GM18861 (cell line): ENCODE data around the gene PTPRT.
"Not testable (repeated sequence)": the region's sequence is repeated elsewhere in the genome, so short reads cannot be mapped to it uniquely, and the experiment has no call there.

Experiments
- ATAC-seq: cut with Tn5 transposase; IDR thresholded peaks from one replicate; pipeline ENCODE4 v1.9.1; 2021; ENCODE audit not compliant: unreplicated experiment

The PTPRT gene

DNA sequence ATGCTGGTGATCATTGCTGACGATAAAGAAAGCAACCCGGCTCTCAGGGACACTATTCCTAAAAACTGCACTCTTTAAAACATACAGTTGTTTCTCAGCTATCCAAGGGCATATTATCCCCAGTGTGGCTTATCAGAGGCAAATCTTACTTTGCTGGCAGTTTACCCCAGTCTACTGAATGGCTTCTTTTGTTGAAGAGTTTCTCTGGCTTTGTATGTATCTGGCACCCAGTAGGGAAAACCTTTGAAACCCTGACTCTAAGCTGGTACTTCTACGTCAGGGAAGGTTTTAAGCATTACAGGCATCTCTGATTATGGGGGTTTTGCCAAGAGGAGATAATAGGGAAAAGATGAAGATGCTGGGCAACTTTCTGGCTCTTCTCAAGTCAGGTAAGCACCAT, 933.9 kb downstream of the PTPRT start:
- ATAC-seq, result no peak

GRCh38 chr20:42254673-42255072, 935.0 kb downstream of the PTPRT start:
- no peak for ATAC-seq

GRCh38 chr20:42252116-42252515, 937.6 kb downstream of the PTPRT start:
- no peak for ATAC-seq

DNA sequence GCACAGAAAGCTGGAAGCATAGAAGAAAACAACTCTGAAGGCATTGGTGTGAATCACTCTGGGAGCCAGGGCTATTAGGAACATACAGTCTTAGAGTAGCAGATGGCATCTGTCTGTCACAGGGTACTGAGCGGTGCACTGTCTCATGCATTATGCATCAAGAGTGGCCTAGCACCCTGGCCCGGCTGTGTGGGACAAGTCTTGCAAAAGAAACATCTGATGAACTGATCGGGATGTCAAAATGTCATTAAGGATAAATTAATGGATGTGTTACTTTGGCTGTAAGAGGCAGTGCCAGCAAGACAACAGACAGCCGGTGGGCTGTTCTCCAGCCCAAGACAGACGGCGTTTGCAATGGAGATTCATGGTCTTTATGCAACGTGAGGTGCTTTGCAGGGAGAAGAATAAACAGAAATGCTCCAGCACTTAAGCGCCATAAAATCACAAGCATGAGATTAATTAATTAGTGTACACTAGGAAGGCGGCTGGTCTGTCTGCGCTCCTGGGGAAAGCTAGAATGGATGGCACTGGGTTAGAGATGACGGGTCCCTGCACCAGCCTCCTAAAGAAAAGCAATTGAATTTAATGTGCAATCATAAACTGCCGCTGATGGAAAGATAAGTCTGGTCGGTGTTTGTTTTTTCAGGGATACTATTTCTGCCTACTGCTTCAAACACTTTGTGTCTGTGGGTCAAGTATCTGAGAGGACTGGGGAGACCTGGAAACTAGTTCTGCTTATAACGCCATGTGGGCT, 970.9 kb downstream of the PTPRT start:
- ATAC-seq, result no peak

GRCh38 chr20:42214074-42214473, 975.6 kb downstream of the PTPRT start:
- ATAC-seq, result no peak

GRCh38 chr20:42212391-42212790, 977.3 kb downstream of the PTPRT start:
- no peak for ATAC-seq

DNA sequence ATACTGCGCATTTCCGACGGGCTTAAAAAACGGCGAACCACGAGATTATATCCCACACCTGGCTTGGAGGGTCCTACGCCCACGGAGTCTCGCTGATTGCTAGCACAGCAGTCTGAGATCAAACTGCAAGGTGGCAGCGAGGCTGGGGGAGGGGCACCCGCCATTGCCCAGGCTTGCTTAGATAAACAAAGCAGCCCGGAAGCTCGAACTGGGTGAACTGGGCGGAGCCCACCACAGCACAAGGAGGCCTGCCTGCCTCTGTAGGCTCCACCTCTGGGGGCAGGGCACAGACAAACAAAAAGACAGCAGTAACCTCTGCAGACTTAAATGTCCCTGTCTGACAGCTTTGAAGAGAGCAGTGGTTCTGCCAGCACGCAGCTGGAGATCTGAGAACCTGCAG, 983.1 kb downstream of the PTPRT start:
- ATAC-seq, result not testable (repeated sequence)

- no peak for ATAC-seq
These were observed 985.5 kb downstream of the PTPRT start for GRCh38 chr20:42204109-42204660.

DNA sequence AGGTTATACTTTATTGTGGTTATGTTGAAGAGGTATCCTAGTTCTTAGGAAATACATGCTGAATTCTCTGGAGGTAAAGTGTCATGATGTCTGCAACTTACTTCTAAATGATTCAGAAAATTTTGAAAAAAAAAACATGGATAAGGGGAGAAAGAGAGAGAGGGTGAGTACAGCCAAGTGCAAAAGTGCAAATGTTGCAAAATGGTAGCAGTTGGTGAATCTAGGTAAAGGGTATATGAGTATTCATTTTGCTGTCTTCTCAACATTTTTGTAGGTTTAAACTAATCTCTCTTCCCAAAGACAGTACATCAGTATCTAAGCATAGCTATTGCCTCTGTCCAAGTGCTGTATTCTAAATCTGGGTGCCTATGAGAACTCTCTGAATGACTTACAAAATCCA, 992.1 kb downstream of the PTPRT start:
- ATAC-seq, result no peak

DNA sequence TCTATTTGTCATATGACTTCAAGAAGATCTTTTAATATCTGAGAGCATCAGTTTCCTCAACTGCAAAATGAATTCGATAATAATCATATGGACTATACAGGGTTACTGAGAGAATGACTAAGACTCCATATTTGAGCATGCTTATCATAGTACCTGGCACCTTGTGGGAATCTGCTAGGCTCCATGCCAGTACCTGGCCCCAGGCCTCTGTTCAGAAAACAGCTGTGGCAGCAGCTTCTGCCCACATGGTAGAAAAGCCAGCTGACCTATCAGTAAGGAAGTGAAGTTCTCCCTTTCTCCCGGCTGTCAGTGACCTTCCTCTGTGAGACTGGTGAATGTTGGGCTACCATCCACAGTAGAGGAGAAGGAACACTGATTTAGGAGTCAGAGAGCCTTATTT, 996.6 kb downstream of the PTPRT start:
- no peak for ATAC-seq

GRCh38 chr20:42192321-42192720, 997.4 kb downstream of the PTPRT start:
- no peak for ATAC-seq

DNA sequence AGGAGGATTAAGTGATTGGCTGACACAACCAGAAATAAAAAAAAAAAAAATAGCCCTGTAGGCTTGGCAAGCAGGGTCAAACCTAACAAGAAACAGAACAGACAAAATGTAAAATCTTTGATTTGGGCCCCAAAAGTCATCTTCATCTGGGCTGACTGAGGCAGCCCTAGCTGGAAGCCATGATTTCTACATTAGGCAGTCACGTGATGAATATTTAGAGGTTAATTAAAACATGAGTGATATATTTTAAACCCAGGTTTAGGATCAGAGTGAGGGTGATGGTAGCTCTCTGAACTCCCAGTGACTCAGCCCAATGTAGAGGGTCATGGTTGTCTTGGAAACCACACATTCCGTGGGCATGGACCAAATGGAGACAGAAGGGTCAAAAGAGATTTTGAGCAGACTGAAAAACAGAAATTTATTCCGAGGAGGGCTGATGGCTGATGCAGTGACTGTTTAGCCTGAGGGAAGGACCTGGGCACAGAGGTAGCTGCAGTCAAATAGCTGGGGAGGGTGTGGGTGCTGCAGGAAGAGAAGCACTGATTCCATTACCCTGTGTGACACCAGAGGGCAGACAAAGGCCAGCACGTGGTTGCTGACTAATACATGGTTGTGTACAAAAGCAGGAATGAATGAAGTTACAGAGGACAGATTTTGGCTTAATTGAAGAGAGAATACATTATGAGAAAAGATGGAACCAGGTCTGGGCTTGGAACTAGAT, 998.4 kb downstream of the PTPRT start:
- ATAC-seq, result no peak

- no peak for ATAC-seq
These were observed 999.6 kb downstream of the PTPRT start for GRCh38 chr20:42190084-42190483.

DNA sequence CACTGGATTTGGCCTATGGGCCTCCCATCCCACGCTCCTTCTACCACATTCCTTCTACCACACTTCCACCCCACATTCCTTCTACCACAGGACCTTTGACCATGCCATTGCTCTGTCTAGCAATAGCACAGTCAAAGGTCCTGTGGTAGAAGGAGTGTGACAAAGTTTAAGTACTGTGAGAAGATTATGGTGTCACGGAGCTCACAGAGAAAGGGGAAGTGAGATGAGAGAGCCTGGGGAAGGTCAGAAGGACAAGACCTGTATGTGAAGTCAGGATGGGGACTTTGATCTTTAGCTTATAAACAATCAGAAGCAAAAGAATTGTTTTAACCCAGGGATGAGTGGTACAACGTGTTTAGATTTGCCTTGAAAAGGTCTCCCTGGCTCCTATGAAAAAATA, 1003.4 kb downstream of the PTPRT start:
- ATAC-seq, result no peak

- ATAC-seq, result no peak
These were observed 1006.6 kb downstream of the PTPRT start for GRCh38 chr20:42183147-42183546.

DNA sequence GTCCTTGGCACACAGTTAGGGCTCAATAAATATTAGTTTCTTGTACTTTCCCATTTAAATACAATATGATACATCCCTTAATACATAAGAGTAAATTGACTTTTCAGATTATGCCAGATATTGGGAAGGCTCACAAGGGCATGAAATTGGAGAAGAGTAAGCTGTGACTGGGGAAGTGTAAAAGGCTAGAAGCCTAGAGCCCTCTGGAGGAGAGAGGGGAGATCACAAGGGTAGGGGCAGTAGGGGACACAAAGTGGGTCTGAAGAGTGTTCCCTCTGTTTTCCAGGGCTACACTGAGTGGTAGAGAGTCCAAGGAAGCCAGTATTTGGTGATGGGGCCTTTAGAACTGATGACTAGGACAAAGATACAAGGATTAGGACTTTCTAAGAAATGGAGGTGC, 1008.6 kb downstream of the PTPRT start:
- ATAC-seq, result no peak

- no peak for ATAC-seq
These were observed 1009.9 kb downstream of the PTPRT start for GRCh38 chr20:42179768-42180167.

- no peak for ATAC-seq
These were observed 1016.3 kb downstream of the PTPRT start for GRCh38 chr20:42173440-42173839.

GRCh38 chr20:42164121-42164890, 1025.4 kb downstream of the PTPRT start:
- no peak for ATAC-seq

DNA sequence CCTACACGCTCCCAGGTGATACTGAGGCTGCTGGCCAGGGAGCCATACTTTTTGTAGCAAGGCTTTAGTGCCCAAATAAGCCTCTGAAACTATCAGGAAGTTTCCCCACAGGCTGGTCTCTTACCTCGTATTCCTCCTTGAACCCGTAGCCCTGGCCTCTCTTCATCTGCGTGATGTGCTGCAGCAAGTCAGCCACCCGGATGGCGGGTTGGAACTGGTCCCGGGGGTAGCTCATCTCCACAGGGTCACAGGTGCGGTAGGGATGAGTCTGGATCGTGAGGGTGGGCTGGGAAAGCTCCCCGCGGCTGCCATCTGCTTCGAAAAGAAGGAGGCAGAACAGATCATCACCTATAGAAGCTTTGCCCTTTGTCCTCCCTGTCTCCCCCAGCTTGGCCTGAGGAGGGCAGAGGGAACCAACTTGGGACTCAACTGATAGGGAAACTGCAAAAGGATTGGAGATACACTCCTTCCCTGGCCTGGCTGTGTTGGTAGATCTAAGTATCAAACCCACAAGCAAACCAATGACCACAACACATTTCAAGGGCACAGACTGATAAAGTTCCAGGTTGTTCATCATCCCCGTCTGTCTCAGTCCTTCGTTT, 1028.4 kb downstream of the PTPRT start:
- no peak for ATAC-seq

- ATAC-seq, result no peak
These were observed 1029.9 kb downstream of the PTPRT start for GRCh38 chr20:42159808-42160207.
